ENCODE data around the gene IFT27.
A peak's percentile ranks its signal among the peaks of the same experiment; 100 is the strongest.

The IFT27 gene

DNA sequence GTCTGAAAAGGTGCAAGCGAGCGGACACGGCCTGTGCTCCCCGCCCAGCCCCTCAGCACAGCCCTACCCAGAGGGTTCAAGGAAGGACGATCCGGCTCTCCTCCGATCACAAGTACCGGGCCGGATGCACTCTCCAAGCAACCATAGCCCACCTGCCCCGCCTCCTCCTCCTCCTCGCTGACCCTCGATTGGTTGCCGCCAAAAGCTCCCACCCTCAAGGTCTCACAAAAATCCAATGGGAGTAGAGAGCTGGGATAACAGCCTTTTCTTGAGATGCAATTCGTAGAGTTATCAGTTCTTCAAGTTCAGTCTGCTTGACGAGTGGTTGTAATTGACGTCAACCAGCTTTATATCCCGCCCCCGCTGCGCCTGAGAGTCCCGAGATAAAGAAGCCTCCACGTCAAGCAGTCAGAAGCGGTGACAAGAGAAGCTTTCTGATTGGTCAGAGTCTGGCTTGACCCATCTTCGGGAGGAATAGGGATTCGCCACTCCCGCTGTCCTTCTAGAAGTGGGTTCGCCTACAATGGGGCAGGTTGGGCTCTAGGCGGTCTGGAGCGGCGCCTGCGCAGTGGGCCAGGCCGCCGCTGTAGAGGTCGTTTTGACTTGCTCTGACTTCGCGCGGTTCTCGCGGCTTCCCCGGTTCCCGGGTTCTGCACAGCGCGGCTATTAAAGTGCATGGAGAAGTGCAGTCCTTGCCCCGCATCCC, at the start of gene IFT27:
Gene IFT27, minus strand, starts transcription at position 156 of the 706 bp plus-strand sequence. CDS start 412 bp downstream, outside the sequence.
- DNase-seq (ENCODE audit: low read depth in 4 of 4, low spot score in 1 of 4): peak; percentile 85 to 95 (median 93)

DNA sequence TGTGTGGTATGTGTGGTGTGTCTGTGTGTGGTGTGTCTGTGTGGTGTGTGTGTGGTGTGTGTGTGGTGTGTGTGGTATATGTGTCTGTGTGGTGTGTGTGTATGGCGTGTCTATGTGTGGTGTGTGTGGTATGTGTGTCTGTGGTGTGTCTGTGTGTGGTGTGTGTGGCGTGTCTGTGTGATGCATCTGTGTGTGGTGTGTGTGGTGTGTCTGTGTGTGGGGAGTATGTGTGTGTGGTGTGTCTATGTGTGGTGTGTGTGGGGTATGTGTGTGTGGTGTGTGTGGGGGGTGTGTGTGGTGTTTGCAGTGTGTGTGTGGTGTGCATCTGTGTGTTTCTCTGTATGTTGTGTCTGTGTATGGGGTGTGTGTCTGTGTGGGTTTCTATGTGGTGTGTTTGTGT, 48.7 kb upstream of the IFT27 start:
- DNase-seq (ENCODE audit: low read depth in 4 of 4, low spot score in 1 of 4): no peak

DNA sequence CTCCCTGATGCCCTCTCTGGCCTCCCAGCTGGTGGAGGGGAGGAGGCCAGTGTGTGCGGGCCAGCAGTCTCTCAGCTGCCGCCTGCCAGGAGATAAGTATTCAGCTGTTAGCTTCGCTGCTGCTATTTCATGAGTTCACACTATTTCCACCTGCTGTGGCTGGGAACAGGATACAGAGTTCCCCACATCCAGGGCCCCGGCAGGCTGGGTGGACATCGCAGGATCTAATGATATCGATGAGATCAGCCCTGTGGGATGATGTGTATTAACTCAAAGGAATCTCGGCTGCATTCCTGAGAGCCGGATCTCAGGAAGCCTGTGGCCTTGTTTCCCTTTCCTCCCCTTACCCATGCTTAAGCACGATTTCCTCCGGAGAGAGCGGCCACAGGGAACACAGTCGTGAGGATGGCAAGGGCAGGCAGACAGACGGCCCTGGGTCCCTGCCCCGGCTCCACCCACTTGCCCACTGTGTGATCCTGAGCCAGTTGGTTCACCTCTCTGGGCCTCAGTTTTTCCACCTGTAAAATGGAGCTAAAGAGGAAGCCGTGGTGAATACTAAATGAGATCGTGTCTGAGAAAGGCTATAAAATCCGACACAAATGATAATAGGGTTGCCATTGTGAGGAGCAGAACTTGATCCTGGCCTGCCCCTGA, 47.4 kb upstream of the IFT27 start:
- no peak for DNase-seq (ENCODE audit: low read depth in 4 of 4, low spot score in 1 of 4)

GRCh38 chr22:36822581-36822980, 46.7 kb upstream of the IFT27 start:
- DNase-seq (ENCODE audit: low read depth in 4 of 4, low spot score in 1 of 4): no peak

DNA sequence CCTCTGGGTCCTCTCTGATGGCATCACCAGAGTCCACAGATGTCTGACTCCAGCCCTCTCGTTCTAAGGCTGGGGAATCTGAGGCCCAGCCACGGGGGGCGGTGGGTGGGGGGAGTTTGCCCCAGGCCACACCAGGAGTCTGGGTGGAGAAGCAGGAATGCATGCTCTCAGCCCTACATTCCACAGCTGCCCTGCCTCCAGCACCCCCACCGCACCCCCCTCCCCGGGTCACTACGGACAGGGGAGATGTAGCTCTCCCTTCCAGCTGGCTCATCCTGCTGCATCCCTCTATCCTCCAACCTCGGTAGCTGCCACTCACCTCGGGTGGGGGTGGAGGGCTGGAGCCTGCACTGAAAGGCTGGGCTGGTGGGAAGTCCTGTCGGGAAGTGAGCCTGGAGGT, 43.2 kb upstream of the IFT27 start:
- DNase-seq (ENCODE audit: low read depth in 4 of 4, low spot score in 1 of 4): no peak

DNA sequence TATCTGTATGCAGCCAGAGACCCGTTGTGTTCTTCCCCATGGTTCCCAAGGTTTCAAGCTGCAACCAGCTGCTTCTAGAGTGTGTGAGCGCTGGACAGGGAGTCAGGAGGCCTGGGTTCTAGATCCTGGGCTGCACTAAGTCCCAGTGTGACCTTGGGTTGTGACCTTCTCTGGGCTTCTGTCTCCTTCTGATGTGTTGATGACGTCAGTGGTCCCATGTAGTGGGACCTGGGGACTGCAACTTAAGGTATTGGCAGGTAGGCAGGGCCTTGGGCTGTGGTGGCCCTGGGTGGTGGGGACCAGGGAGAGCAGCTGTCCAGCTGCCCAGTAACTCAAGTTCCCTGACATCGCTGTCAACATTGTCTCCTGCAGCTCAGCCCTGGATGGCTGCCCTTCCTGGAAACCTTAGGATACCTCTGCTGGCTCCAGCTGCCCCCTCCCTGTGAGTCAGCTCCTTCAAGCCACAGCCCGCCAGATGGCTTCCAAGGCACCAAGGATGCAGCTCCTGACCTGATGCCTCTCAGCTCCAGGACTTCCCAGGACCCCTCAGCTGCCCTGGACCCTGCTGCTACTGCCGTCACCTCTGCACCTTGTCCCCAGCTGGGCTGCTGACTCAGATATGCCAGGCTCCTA, 42.2 kb upstream of the IFT27 start:
- no peak for DNase-seq (ENCODE audit: low read depth in 4 of 4, low spot score in 1 of 4)

GRCh38 chr22:36817525-36817848, 41.6 kb upstream of the IFT27 start:
- DNase-seq (ENCODE audit: low read depth in 4 of 4, low spot score in 1 of 4): no peak

- peak in 1 of 4 experiments; percentile 2 for DNase-seq (ENCODE audit: low read depth in 4 of 4, low spot score in 1 of 4)
Observed at GRCh38 chr22:36816636-36817524, 41.0 kb upstream of the IFT27 start, which contains the start of gene PVALB. Gene PVALB, minus strand, starts transcription at chr22:36817035. Its CDS starts 30 bp downstream, at chr22:36817005.

DNA sequence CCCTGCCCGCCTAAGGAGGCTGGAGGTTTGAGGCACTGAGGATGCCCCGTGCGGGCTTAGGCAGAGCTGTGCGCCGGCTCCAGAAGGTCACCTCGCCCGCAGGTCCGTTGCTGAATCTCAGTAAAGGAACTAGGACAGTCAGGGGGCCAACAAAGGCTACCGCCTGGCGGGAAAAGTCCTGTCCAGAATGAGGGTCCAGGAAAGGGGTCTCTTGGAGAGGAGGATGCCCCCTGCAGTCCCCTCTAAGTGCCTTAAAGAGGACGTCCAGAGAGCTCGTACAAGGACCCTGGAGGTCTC, 40.4 kb upstream of the IFT27 start:
- no peak for DNase-seq (ENCODE audit: low read depth in 4 of 4, low spot score in 1 of 4)

GRCh38 chr22:36815558-36816338, 39.8 kb upstream of the IFT27 start:
- DNase-seq (ENCODE audit: low read depth in 4 of 4, low spot score in 1 of 4): no peak

DNA sequence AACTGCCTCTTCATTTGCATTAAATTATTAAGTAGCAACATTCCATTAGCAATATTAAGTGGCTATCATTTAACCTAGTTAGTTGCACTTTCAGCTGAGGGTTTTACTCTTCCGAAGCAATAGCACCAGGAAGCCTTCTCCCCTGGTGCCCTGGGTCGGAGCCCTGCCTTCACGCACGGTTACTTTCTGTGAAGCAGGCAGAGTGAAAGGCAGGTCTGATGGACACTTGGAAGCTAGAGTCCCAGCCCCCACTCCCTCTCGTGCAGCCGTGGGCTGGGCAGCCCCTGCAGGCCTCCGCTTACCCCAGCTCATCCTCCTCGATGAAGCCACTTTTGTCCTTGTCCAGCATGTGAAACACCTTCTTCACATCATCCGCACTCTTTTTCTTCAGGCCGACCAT, 38.9 kb upstream of the IFT27 start:
- DNase-seq (ENCODE audit: low read depth in 4 of 4, low spot score in 1 of 4): no peak

GRCh38 chr22:36811094-36811800, 35.3 kb upstream of the IFT27 start:
- no peak for DNase-seq (ENCODE audit: low read depth in 4 of 4, low spot score in 1 of 4)

GRCh38 chr22:36809351-36809750, 33.4 kb upstream of the IFT27 start:
- DNase-seq (ENCODE audit: low read depth in 4 of 4, low spot score in 1 of 4): no peak

- no peak for DNase-seq (ENCODE audit: low read depth in 4 of 4, low spot score in 1 of 4)
Observed at GRCh38 chr22:36808721-36809344, 32.9 kb upstream of the IFT27 start.

- no peak for DNase-seq (ENCODE audit: low read depth in 4 of 4, low spot score in 1 of 4)
Observed at GRCh38 chr22:36807627-36808026, 31.7 kb upstream of the IFT27 start.

- DNase-seq (ENCODE audit: low read depth in 4 of 4, low spot score in 1 of 4): no peak
Observed at GRCh38 chr22:36806835-36807234, 30.9 kb upstream of the IFT27 start.

DNA sequence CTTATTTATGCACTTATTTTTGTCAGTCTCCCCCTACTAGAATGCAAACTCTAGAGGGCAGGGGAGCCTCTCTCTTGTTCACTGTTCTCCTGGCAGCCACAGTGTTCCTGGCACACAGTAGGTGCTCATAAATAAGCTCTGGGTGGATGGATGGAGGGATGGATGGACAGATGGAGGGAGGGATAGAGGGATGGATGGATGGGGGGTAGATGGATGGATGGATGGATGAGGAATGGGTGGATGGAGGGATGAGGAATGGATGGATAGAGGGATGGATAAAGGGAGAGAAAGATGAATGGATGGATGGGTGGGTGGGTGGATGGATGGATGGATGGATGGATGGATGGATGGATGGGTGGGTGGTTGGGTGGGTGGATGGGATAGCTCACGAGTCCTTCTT, 27.4 kb upstream of the IFT27 start:
- no peak for DNase-seq (ENCODE audit: low read depth in 4 of 4, low spot score in 1 of 4)

GRCh38 chr22:36798674-36799066, 22.8 kb upstream of the IFT27 start:
- DNase-seq (ENCODE audit: low read depth in 4 of 4, low spot score in 1 of 4): no peak

GRCh38 chr22:36797911-36798673, 22.2 kb upstream of the IFT27 start:
- DNase-seq (ENCODE audit: low read depth in 4 of 4, low spot score in 1 of 4): no peak
